HCT116 (cell line): ENCODE results near the gene NPEPL1.

Source experiments
- EGR1 ChIP-seq: IDR thresholded peaks from 2 replicates; pipeline ENCODE4 v1.6.1; 2012; ENCODE audit warnings: low read depth
- EZH2 ChIP-seq: fragments of 200-600 bp; sonication (generic); IDR thresholded peaks from 2 replicates; pipeline ENCODE4 v1.6.1; 2017; ENCODE audit warnings: antibody characterized with exemption, mixed run types
- JUND ChIP-seq: IDR thresholded peaks from 2 replicates; pipeline ENCODE4 v1.6.1; 2012
- MAX ChIP-seq: IDR thresholded peaks from 2 replicates; pipeline ENCODE4 v1.6.1; 2012
- POLR2AphosphoS5 ChIP-seq: IDR thresholded peaks from 2 replicates; pipeline ENCODE4 v1.6.1; 2011; ENCODE audit warnings: mild to moderate bottlenecking, low read depth, low read length, moderate library complexity
- ZFX ChIP-seq: fragments of 450-650 bp; IDR thresholded peaks from 2 replicates; pipeline ENCODE4 v1.6.1; 2017
- TF ChIP-seq, protein P1 (sequence below): IDR thresholded peaks from 2 replicates; pipeline ENCODE4 v1.6.1; 2012
- TF ChIP-seq, protein P2 (sequence below), 3 experiments: fragments of 200-600 bp in 1 of 3; sonication (generic) in 1 of 3; IDR thresholded peaks in 2 of 3; conservative IDR thresholded peaks in 1 of 3; 2 replicates each; pipeline ENCODE4 v1.5.1; 2012 to 2017; ENCODE audit warnings: low read depth in 2 of 3, low read length in 2 of 3, antibody characterized with exemption in 1 of 3, borderline replicate concordance in 1 of 3, control low read depth in 1 of 3, mild to moderate bottlenecking in 1 of 3, mixed read lengths in 1 of 3, mixed run types in 1 of 3, moderate library complexity in 1 of 3; ENCODE audit not compliant: insufficient read depth in 1 of 3

DNA sequence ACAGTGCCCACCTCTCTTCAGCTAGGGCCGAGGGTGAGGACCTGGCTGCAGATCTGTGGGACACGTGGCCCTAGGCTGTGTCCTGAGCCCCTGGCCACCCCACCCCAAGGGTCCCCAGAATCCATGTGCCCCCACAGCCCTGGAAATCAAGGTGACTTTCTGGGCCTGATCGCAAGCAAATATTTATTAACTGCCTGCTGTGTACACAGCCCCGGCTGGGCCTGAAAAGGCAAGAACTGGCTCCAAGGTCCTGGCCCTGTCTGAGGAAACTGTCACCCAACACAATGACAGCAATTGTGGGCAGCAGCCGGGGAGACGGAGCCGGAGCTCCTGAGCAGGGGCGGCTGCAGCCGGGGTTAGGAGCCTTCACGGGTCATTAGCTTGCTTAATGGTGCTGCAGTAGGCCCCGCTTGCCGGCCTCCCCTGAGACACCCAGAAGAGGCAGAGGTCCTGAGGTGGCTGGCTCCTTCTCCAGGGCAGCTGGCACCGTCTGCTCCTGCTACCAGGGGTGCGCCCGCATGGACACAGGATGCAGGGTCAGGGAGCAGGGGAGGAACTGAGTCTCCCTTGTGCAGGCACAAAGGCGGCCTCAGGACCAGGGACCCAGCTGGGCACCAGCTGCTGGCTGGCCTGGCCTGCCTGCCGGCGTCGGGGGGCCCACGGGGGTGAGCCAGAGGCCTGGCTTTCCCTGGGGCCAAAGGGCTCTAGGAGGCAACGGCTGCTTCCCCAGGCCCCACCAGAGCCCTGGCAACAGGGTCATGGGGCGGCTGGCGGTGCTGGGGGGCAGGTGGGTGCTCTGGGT lies 24.1 kb downstream of the NPEPL1 start:
- TF ChIP-seq, protein P1, sequence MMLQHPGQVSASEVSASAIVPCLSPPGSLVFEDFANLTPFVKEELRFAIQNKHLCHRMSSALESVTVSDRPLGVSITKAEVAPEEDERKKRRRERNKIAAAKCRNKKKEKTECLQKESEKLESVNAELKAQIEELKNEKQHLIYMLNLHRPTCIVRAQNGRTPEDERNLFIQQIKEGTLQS: no peak
- TF ChIP-seq EGR1: no peak
- TF ChIP-seq, protein P2, sequence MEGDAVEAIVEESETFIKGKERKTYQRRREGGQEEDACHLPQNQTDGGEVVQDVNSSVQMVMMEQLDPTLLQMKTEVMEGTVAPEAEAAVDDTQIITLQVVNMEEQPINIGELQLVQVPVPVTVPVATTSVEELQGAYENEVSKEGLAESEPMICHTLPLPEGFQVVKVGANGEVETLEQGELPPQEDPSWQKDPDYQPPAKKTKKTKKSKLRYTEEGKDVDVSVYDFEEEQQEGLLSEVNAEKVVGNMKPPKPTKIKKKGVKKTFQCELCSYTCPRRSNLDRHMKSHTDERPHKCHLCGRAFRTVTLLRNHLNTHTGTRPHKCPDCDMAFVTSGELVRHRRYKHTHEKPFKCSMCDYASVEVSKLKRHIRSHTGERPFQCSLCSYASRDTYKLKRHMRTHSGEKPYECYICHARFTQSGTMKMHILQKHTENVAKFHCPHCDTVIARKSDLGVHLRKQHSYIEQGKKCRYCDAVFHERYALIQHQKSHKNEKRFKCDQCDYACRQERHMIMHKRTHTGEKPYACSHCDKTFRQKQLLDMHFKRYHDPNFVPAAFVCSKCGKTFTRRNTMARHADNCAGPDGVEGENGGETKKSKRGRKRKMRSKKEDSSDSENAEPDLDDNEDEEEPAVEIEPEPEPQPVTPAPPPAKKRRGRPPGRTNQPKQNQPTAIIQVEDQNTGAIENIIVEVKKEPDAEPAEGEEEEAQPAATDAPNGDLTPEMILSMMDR (IDR thresholded peaks at IDR 0.05 in 2 of 3, conservative IDR thresholded peaks at IDR 0.05 in 1 of 3; ENCODE audit: borderline replicate concordance in 1 of 3, insufficient read depth in 1 of 3, low read depth in 2 of 3, low read length in 2 of 3): no peak
- no peak for TF ChIP-seq POLR2AphosphoS5
- no peak for TF ChIP-seq MAX
- no peak for TF ChIP-seq EZH2
- no peak for TF ChIP-seq JUND
- TF ChIP-seq ZFX: no peak
